IPS DF 4.7 (cell line): ENCODE data around the gene MAML1.
"Not testable (repeated sequence)": the region's sequence is repeated elsewhere in the genome, so short reads cannot be mapped to it uniquely, and the experiment has no call there.

Source experiments
- DNase-seq: peaks from one replicate; pipeline ENCODE4 v3.0.0-alpha.2; 2013; ENCODE audit warnings: low spot score; ENCODE audit errors: extremely low read depth

Gene MAML1

GRCh38 chr5:179768326-179769085 lies 35.9 kb downstream of the MAML1 start:
- no peak for DNase-seq

- no peak for DNase-seq
Measured at GRCh38 chr5:179769271-179769670, 36.6 kb downstream of the MAML1 start.

- no peak for DNase-seq
Measured at GRCh38 chr5:179769796-179770195, 37.2 kb downstream of the MAML1 start.

- DNase-seq = no peak
Measured at GRCh38 chr5:179771311-179771895, 38.8 kb downstream of the MAML1 start.

- no peak for DNase-seq
Measured at GRCh38 chr5:179772351-179772750, 39.7 kb downstream of the MAML1 start.

GRCh38 chr5:179773686-179774040 lies 41.0 kb downstream of the MAML1 start:
- DNase-seq = no peak

GRCh38 chr5:179774442-179774841 lies 41.8 kb downstream of the MAML1 start:
- no peak for DNase-seq

- DNase-seq = no peak
Measured at GRCh38 chr5:179776411-179776938, 43.9 kb downstream of the MAML1 start.

- no peak for DNase-seq
Measured at GRCh38 chr5:179777456-179777855, 44.8 kb downstream of the MAML1 start.

GRCh38 chr5:179777909-179778308 lies 45.3 kb downstream of the MAML1 start:
- no peak for DNase-seq

- DNase-seq = no peak
Measured at GRCh38 chr5:179778591-179778990, 46.0 kb downstream of the MAML1 start.

- DNase-seq = no peak
Measured at GRCh38 chr5:179779826-179780225, 47.2 kb downstream of the MAML1 start.

- DNase-seq = no peak
Measured at GRCh38 chr5:179780362-179780761, 47.7 kb downstream of the MAML1 start.

GRCh38 chr5:179781846-179782245 lies 49.2 kb downstream of the MAML1 start:
- no peak for DNase-seq

GRCh38 chr5:179783128-179783527 lies 50.5 kb downstream of the MAML1 start:
- no peak for DNase-seq

GRCh38 chr5:179786861-179787260 lies 54.2 kb downstream of the MAML1 start:
- DNase-seq = no peak

GRCh38 chr5:179788193-179788854 lies 55.7 kb downstream of the MAML1 start:
- no peak for DNase-seq

GRCh38 chr5:179789278-179789677 lies 56.7 kb downstream of the MAML1 start:
- not testable (repeated sequence) for DNase-seq

GRCh38 chr5:179791881-179792611 lies 59.4 kb downstream of the MAML1 start:
- DNase-seq = no peak

- DNase-seq = no peak
Measured at GRCh38 chr5:179792612-179793467, 60.2 kb downstream of the MAML1 start.
